Measurements from ENCODE around the gene IL33. TPM values are rescaled to one million over a fixed set of nuclear protein-coding genes. Genes with fewer than 3 reads are reported as not detected.
A peak's percentile ranks its signal among the peaks of the same experiment; 100 is the strongest.

Gene IL33
- total RNA-seq, 1 donor from 2014 or later, result not detected

- no peak overlapping the region for H3K27ac Mint-ChIP-seq
- TF ChIP-seq CTCF (IDR thresholded peaks at IDR 0.05; ENCODE audit: unreplicated experiment), result no peak
- peaks cover 7% of the 10 kb centered on the region for H3K4me1 Mint-ChIP-seq (ENCODE audit: low read depth)
- no peak overlapping the region for H3K4me3 Mint-ChIP-seq (ENCODE audit: low read depth)
- H3K27me3 Mint-ChIP-seq, result no peaks in the 10 kb centered on the region
- H3K9me3 Mint-ChIP-seq (ENCODE audit: low read depth), result no peaks in the 10 kb centered on the region
- DNase-seq (ENCODE audit: low spot score, unreplicated experiment), result no peak
- no peaks in the 10 kb centered on the region for H3K36me3 Mint-ChIP-seq (ENCODE audit: insufficient read depth)
Observed at GRCh38 chr9:6216002-6216401, 395 bp downstream of the IL33 start.

GRCh38 chr9:6216951-6217350 lies 1.3 kb downstream of the IL33 start:
- Mint-ChIP-seq H3K4me1 (ENCODE audit: low read depth) (peaks cover 7% of the 10 kb centered on the region), H3K9me3 (ENCODE audit: low read depth) (no peaks in the 10 kb centered on the region), H3K4me3 (ENCODE audit: low read depth) (no peak overlapping the region), H3K36me3 (ENCODE audit: insufficient read depth) (no peaks in the 10 kb centered on the region), H3K27me3 (no peaks in the 10 kb centered on the region), H3K27ac (no peak overlapping the region)
- DNase-seq (ENCODE audit: low spot score, unreplicated experiment), result no peak
- no peak for TF ChIP-seq CTCF (IDR thresholded peaks at IDR 0.05; ENCODE audit: unreplicated experiment)

GRCh38 chr9:6218099-6218502 lies 2.5 kb downstream of the IL33 start:
- H3K4me3 Mint-ChIP-seq (ENCODE audit: low read depth), result no peak overlapping the region
- TF ChIP-seq CTCF (IDR thresholded peaks at IDR 0.05; ENCODE audit: unreplicated experiment), result no peak
- H3K27me3 Mint-ChIP-seq, result no peaks in the 10 kb centered on the region
- no peaks in the 10 kb centered on the region for H3K36me3 Mint-ChIP-seq (ENCODE audit: insufficient read depth)
- DNase-seq (ENCODE audit: low spot score, unreplicated experiment), result no peak
- H3K4me1 Mint-ChIP-seq (ENCODE audit: low read depth), result peaks cover 7% of the 10 kb centered on the region
- H3K27ac Mint-ChIP-seq, result peak overlapping the region; percentile 26
- H3K9me3 Mint-ChIP-seq (ENCODE audit: low read depth), result no peaks in the 10 kb centered on the region

- Mint-ChIP-seq H3K4me3 (ENCODE audit: low read depth) (no peak overlapping the region), H3K4me1 (ENCODE audit: low read depth) (peaks cover 7% of the 10 kb centered on the region), H3K36me3 (ENCODE audit: insufficient read depth) (no peaks in the 10 kb centered on the region), H3K9me3 (ENCODE audit: low read depth) (no peaks in the 10 kb centered on the region), H3K27ac (no peak overlapping the region), H3K27me3 (no peaks in the 10 kb centered on the region)
- no peak for TF ChIP-seq CTCF (IDR thresholded peaks at IDR 0.05; ENCODE audit: unreplicated experiment)
- no peak for DNase-seq (ENCODE audit: low spot score, unreplicated experiment)
Observed at GRCh38 chr9:6219040-6219439, 3.4 kb downstream of the IL33 start.

- DNase-seq (ENCODE audit: low spot score, unreplicated experiment), result no peak
- no peak for TF ChIP-seq CTCF (IDR thresholded peaks at IDR 0.05; ENCODE audit: unreplicated experiment)
- Mint-ChIP-seq H3K27me3 (no peaks in the 10 kb centered on the region), H3K36me3 (ENCODE audit: insufficient read depth) (no peaks in the 10 kb centered on the region), H3K9me3 (ENCODE audit: low read depth) (no peaks in the 10 kb centered on the region), H3K4me3 (ENCODE audit: low read depth) (no peak overlapping the region), H3K4me1 (ENCODE audit: low read depth) (peaks cover 7% of the 10 kb centered on the region), H3K27ac (no peak overlapping the region)
Observed at GRCh38 chr9:6219981-6220380, 4.4 kb downstream of the IL33 start.
